ENCODE data around the gene ARFGAP2.

ARFGAP2 gene

GRCh38 chr11:47171061-47171838 is 5.4 kb downstream of the ARFGAP2 start:
- Histone ChIP-seq H3K9ac (ENCODE audit: insufficient read length) (no peak overlapping the region), H3K27ac (no peak overlapping the region), H3K4me3 (no peak overlapping the region), H3K9me3 (ENCODE audit: low read depth, low read length) (no peaks in the 10 kb centered on the region), H3K36me3 (ENCODE audit: insufficient read depth, low read length) (peaks cover 74% of the 10 kb centered on the region)
- no peak for DNase-seq (ENCODE audit: low read depth, low spot score)
- no peak for TF ChIP-seq POLR2AphosphoS5 (IDR thresholded peaks at IDR 0.05; ENCODE audit: borderline replicate concordance, low read depth, low read length)
- TF ChIP-seq FOXP2 (optimal IDR thresholded peaks at IDR 0.05; ENCODE audit: control extremely low read depth, extremely low read length, insufficient read depth) = no peak

GRCh38 chr11:47166368-47166767 is 10.3 kb downstream of the ARFGAP2 start:
- no peak overlapping the region for H3K4me3 ChIP-seq
- DNase-seq (ENCODE audit: low read depth, low spot score) = no peak
- no peak overlapping the region for H3K9ac ChIP-seq (ENCODE audit: insufficient read length)
- peaks cover 61% of the 10 kb centered on the region; the same call in 1 of the 2 replicates for H3K36me3 ChIP-seq (ENCODE audit: insufficient read depth, low read length)
- no peaks in the 10 kb centered on the region for H3K9me3 ChIP-seq (ENCODE audit: low read depth, low read length)
- no peak overlapping the region for H3K27ac ChIP-seq
- TF ChIP-seq FOXP2 (optimal IDR thresholded peaks at IDR 0.05; ENCODE audit: control extremely low read depth, extremely low read length, insufficient read depth) = no peak

GRCh38 chr11:47165253-47165840 is 11.3 kb downstream of the ARFGAP2 start:
- TF ChIP-seq POLR2AphosphoS5 (IDR thresholded peaks at IDR 0.05; ENCODE audit: borderline replicate concordance, low read depth, low read length) (peak; percentile 3; the same call in 1 of the 2 replicates), EZH2 (IDR thresholded peaks at IDR 0.05) (no peak)
- Histone ChIP-seq H3K4me3 (no peak overlapping the region), H3K36me3 (ENCODE audit: insufficient read depth, low read length) (peaks cover 53% of the 10 kb centered on the region; the same call in 1 of the 2 replicates), H3K9ac (ENCODE audit: insufficient read length) (no peak overlapping the region), H3K27ac (no peak overlapping the region), H3K9me3 (ENCODE audit: low read depth, low read length) (no peaks in the 10 kb centered on the region)
- no peak for DNase-seq (ENCODE audit: low read depth, low spot score)

GRCh38 chr11:47164321-47164720 is 12.4 kb downstream of the ARFGAP2 start:
- no peak for DNase-seq (ENCODE audit: low read depth, low spot score)
- H3K9me3 ChIP-seq (ENCODE audit: low read depth, low read length) = no peaks in the 10 kb centered on the region
- H3K27ac ChIP-seq = no peak overlapping the region
- TF ChIP-seq FOXP2 (optimal IDR thresholded peaks at IDR 0.05; ENCODE audit: control extremely low read depth, extremely low read length, insufficient read depth) (no peak), POLR2AphosphoS5 (IDR thresholded peaks at IDR 0.05; ENCODE audit: borderline replicate concordance, low read depth, low read length) (no peak; the same call in 1 of the 2 replicates), EZH2 (IDR thresholded peaks at IDR 0.05) (no peak)
- peaks cover 47% of the 10 kb centered on the region; the same call in 1 of the 2 replicates for H3K36me3 ChIP-seq (ENCODE audit: insufficient read depth, low read length)
- no peak overlapping the region for H3K9ac ChIP-seq (ENCODE audit: insufficient read length)
- no peak overlapping the region for H3K4me3 ChIP-seq

- peaks cover 44% of the 10 kb centered on the region; the same call in 1 of the 2 replicates for H3K36me3 ChIP-seq (ENCODE audit: insufficient read depth, low read length)
These were observed 12.8 kb downstream of the ARFGAP2 start for GRCh38 chr11:47163898-47164297.

GRCh38 chr11:47163193-47163592 is 13.5 kb downstream of the ARFGAP2 start:
- Histone ChIP-seq H3K27ac (no peak overlapping the region), H3K9me3 (ENCODE audit: low read depth, low read length) (no peaks in the 10 kb centered on the region), H3K9ac (ENCODE audit: insufficient read length) (no peak overlapping the region), H3K36me3 (ENCODE audit: insufficient read depth, low read length) (peaks cover 44% of the 10 kb centered on the region; the same call in 1 of the 2 replicates), H3K4me3 (no peak overlapping the region)
- TF ChIP-seq FOXP2 (optimal IDR thresholded peaks at IDR 0.05; ENCODE audit: control extremely low read depth, extremely low read length, insufficient read depth) = no peak
- TF ChIP-seq POLR2AphosphoS5 (IDR thresholded peaks at IDR 0.05; ENCODE audit: borderline replicate concordance, low read depth, low read length) = no peak
- no peak for TF ChIP-seq EZH2 (IDR thresholded peaks at IDR 0.05)
- no peak for DNase-seq (ENCODE audit: low read depth, low spot score)

More at GRCh38 chr11:47163898-47164297, 12.8 kb downstream of the ARFGAP2 start:
- no peak overlapping the region for H3K9ac ChIP-seq (ENCODE audit: insufficient read length)
- no peak overlapping the region for H3K4me3 ChIP-seq
- DNase-seq (ENCODE audit: low read depth, low spot score) = no peak
- no peaks in the 10 kb centered on the region for H3K9me3 ChIP-seq (ENCODE audit: low read depth, low read length)
- H3K27ac ChIP-seq = no peak overlapping the region
- TF ChIP-seq FOXP2 (optimal IDR thresholded peaks at IDR 0.05; ENCODE audit: control extremely low read depth, extremely low read length, insufficient read depth) = no peak
- TF ChIP-seq POLR2AphosphoS5 (IDR thresholded peaks at IDR 0.05; ENCODE audit: borderline replicate concordance, low read depth, low read length) = no peak
- no peak for TF ChIP-seq EZH2 (IDR thresholded peaks at IDR 0.05)

- Histone ChIP-seq H3K9ac (ENCODE audit: insufficient read length) (no peak overlapping the region), H3K36me3 (ENCODE audit: insufficient read depth, low read length) (peaks cover 36% of the 10 kb centered on the region; the same call in 1 of the 2 replicates), H3K27ac (no peak overlapping the region), H3K9me3 (ENCODE audit: low read depth, low read length) (no peaks in the 10 kb centered on the region), H3K4me3 (no peak overlapping the region)
- no peak for DNase-seq (ENCODE audit: low read depth, low spot score)
- no peak for TF ChIP-seq FOXP2 (optimal IDR thresholded peaks at IDR 0.05; ENCODE audit: control extremely low read depth, extremely low read length, insufficient read depth)
- no peak; the same call in none of the 2 replicates for TF ChIP-seq POLR2AphosphoS5 (IDR thresholded peaks at IDR 0.05; ENCODE audit: borderline replicate concordance, low read depth, low read length)
- TF ChIP-seq EZH2 (IDR thresholded peaks at IDR 0.05) = no peak
These were observed 14.3 kb downstream of the ARFGAP2 start for GRCh38 chr11:47162426-47162825.

- Histone ChIP-seq H3K36me3 (ENCODE audit: insufficient read depth, low read length) (peaks cover 31% of the 10 kb centered on the region; the same call in 1 of the 2 replicates), H3K9ac (ENCODE audit: insufficient read length) (no peak overlapping the region), H3K27ac (no peak overlapping the region), H3K9me3 (ENCODE audit: low read depth, low read length) (no peaks in the 10 kb centered on the region), H3K4me3 (no peak overlapping the region)
- TF ChIP-seq EZH2 (IDR thresholded peaks at IDR 0.05) (no peak), POLR2AphosphoS5 (IDR thresholded peaks at IDR 0.05; ENCODE audit: borderline replicate concordance, low read depth, low read length) (no peak), FOXP2 (optimal IDR thresholded peaks at IDR 0.05; ENCODE audit: control extremely low read depth, extremely low read length, insufficient read depth) (no peak)
- DNase-seq (ENCODE audit: low read depth, low spot score) = no peak
These were observed 14.8 kb downstream of the ARFGAP2 start for GRCh38 chr11:47161890-47162289.
